Prostate gland (tissue), 2 donors: ENCODE measurements around the gene PRRC2C.
"Not testable (repeated sequence)": the region's sequence is repeated elsewhere in the genome, so short reads cannot be mapped to it uniquely, and the experiment has no call there.

Experiments
- POLR2A ChIP-seq: fragments of 450-650 bp; IDR thresholded peaks from one replicate; pipeline ENCODE4 v1.6.1; 2016; ENCODE audit warnings: antibody characterized with exemption, mild to moderate bottlenecking
- TF ChIP-seq, protein P1 (sequence below), 4 experiments: fragments of 200-600 bp in 2 of 4; fragments of 450-650 bp in 2 of 4; sonication (generic) in 2 of 4; IDR thresholded peaks; 1 replicate in 3 of 4; 2 replicates in 1 of 4; pipeline ENCODE4 v1.5.1; 2016 to 2019; ENCODE audit warnings: antibody characterized with exemption in 4 of 4, mild to moderate bottlenecking in 2 of 4, moderate library complexity in 2 of 4

DNA sequence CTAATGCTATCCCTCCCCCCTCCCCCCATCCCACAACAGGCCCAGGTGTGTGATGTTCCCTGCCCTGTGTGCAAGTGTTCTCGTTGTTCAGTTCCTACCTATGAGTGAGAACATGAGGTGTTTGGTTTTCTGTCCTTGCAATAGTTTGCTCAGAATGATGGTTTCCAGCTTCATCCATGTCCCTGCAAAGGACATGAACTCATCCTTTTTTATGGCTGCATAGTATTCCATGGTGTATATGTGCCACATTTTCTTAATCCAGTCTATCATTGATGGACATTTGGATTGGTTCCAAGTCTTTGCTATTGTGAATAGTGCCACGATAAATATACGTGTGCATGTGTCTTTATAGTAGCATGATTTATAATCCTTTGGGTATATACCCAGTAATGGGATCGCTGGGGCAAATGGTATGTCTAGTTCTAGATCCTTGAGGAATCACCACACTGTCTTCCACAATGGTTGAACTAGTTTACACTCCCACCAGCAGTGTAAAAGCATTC lies 65.3 kb downstream of the PRRC2C start:
- TF ChIP-seq, protein P1, sequence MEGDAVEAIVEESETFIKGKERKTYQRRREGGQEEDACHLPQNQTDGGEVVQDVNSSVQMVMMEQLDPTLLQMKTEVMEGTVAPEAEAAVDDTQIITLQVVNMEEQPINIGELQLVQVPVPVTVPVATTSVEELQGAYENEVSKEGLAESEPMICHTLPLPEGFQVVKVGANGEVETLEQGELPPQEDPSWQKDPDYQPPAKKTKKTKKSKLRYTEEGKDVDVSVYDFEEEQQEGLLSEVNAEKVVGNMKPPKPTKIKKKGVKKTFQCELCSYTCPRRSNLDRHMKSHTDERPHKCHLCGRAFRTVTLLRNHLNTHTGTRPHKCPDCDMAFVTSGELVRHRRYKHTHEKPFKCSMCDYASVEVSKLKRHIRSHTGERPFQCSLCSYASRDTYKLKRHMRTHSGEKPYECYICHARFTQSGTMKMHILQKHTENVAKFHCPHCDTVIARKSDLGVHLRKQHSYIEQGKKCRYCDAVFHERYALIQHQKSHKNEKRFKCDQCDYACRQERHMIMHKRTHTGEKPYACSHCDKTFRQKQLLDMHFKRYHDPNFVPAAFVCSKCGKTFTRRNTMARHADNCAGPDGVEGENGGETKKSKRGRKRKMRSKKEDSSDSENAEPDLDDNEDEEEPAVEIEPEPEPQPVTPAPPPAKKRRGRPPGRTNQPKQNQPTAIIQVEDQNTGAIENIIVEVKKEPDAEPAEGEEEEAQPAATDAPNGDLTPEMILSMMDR (IDR thresholded peaks at IDR 0.05), result not testable (repeated sequence)
- not testable (repeated sequence) for TF ChIP-seq POLR2A
